Activated CD4-positive, alpha-beta T cell treated with anti-CD3 and anti-CD28 coated beads, Interleukin-2, amount 50 U/mL, for 24 hours (primary cell): ENCODE measurements around the gene DGKK.
"Not testable (repeated sequence)": the region's sequence is repeated elsewhere in the genome, so short reads cannot be mapped to it uniquely, and the experiment has no call there.

ENCODE experiments used
- DNase-seq, 2 donors: peaks; one replicate each; pipeline ENCODE4 v3.0.0-alpha.2; 2020; ENCODE audit warnings: low read depth in 1 of 2, low spot score in 1 of 2

The DGKK gene

DNA sequence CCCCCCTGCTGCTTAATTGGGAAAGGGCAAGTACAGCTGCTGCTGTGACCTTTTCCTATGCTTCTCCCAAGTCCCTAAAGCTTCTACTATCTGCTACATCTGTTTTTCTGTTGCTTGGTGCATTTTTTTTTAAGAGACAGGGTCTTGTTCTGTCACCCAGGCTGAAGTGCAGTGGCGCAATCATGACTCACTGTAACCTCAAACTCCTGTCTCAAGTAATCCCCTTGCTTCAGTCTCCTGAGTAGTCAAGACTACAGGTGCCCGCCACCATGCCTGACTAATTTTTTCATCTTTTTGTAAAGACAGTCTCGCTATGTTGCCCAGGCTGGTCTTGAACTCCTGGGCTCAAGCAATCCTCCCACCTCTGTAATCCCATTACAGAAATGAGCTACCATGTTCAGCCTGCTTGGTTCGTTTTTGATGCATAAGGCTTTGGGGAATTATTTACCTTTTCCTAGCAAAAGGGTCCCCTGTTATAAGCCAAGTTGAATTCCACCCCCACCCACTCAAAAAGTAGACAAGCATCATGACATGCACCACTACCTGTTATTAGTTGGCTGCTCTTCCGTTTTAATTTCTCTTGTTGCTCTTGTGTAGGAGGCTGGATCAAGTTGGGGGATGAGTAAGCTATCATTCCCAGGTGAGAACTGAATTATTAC lies 39.6 kb downstream of the DGKK start:
- no peak for DNase-seq

- DNase-seq, result no peak
Measured at GRCh38 chrX:50428174-50428573, 42.5 kb downstream of the DGKK start.

- DNase-seq, result no peak
Measured at GRCh38 chrX:50407976-50408375, 62.6 kb downstream of the DGKK start.

DNA sequence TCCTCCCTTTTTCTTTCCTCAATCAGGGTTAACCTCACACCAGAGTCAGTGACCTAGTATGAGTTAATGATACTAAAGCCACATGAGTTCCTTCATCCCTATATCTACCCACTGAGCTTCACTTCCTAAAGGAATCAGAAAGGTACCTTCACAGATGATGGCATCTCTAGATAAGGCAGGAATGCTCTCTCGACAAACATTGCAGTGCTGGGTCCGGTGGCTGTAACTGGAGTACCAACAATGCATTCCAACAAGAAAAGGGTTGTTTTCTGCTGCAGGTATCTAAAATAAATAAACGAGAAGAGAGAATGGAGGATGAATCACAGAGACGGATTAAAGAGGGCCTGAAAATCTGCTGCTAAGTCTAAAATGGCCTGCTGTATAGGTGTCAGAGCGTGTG lies 66.7 kb downstream of the DGKK start:
- no peak for DNase-seq

DNA sequence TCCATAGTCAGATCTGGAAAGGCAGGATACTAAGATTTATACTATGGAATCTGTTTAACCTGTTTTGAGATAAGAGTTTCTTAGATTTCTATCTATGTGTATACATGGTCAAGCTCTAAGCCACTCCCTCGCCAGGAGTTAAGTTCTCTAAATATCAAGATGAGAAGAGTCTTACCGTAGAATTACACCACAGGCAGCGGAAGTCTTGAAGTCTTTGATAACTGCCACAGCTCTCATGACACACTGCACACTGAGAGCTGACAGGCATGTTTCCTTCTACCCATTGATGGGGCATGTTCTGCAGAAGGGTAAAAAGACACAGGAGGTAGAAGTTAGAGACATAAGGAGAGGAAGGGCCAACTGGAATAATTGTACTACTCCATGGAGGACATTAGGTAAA lies 67.7 kb downstream of the DGKK start:
- DNase-seq, result no peak

DNA sequence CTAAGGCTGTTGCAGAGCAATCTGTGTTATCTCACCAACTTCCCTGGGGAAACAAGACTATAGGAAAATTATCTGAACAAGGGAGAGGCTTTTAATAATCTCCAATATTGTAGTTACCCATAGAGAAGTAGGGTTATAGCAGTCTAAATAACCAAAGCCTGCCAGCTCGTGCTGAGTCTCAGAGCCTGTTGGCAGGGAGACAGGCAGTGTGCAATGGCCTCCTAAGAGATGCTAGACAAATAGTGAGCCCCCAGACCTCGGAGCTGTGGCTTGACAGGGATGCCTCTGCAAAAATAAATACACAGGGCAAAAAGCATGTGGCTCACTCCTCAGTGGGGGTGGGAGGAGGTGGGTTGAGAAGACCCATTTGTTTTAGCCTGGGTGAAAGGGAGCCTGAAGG lies 76.7 kb downstream of the DGKK start:
- no peak for DNase-seq

GRCh38 chrX:50386520-50386919 lies 84.1 kb downstream of the DGKK start:
- DNase-seq, result no peak

DNA sequence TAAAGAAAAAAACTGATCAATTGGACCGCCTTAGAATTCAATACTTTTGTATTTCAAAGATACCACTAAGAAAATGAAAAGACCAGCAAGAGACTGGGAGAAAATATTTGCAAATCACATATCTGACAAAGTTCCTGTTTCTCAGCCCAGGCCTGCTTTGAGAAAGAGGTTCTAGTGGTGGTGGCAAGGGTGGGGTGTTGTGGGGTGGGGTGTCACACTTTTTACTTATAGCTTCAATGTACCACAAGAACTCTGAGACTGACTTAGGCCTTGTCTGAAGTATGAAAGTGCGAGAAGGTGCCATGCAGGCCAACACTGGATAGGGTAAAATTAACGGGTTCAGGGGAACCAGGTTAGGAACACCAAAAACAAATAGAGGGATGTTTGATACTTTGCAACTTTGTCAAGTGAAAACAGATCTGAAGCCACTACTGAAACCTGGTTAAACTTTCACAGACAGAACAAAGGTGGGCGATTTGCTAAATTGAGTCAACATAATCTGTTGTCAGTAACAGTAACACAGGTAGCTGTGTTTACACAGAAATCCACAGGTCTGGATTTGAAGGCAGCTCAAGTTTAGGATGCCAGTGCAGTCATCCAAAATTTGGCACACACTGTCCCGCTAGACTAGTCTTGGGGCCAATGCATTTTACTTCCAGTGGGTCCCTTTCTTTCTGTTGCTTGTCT lies 88.8 kb downstream of the DGKK start:
- no peak for DNase-seq

DNA sequence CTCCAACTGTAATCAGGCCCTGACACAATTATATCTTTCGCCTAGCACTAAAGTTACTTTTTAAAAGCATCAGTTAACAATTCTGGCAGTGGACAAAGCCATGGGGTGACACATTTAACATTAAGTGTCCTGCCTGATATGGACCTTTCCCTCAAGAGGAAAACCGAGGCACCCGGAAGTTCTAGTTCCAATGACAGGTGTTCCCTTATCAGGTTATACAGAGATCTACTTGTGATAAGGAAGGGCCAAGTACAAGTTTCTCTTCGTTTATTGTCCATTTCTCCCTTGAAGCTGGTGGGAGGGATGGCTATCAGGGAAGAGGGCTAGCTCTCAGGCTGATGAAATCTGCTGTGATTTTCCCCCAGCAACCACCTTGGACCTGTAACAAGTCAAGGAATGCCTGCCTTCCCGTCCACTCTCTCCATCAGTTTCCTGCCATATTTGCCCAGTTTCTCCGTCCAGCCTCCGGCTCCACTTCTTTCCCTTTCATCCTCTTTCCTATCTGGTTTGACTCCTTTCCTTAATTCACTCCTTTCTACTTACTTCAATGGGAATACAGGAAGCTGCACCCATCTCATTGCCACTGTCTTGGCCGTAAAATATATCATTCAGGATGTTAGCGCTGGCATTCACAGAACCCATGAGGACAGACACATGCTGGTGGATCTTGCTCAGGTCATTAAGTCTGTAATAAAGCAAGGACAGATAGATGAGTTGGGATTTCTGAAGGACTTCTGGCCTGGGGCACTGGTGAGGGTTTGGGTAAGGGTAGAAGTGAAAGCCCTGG lies 95.0 kb downstream of the DGKK start:
- no peak for DNase-seq

- DNase-seq, result no peak
Measured at GRCh38 chrX:50372966-50373365, 97.7 kb downstream of the DGKK start.

GRCh38 chrX:50343917-50344316 lies 126.7 kb downstream of the DGKK start:
- DNase-seq, result no peak

- DNase-seq, result no peak
Measured at GRCh38 chrX:50333308-50333707, 137.3 kb downstream of the DGKK start.

GRCh38 chrX:50332668-50333067 lies 138.0 kb downstream of the DGKK start:
- DNase-seq, result not testable (repeated sequence)

DNA sequence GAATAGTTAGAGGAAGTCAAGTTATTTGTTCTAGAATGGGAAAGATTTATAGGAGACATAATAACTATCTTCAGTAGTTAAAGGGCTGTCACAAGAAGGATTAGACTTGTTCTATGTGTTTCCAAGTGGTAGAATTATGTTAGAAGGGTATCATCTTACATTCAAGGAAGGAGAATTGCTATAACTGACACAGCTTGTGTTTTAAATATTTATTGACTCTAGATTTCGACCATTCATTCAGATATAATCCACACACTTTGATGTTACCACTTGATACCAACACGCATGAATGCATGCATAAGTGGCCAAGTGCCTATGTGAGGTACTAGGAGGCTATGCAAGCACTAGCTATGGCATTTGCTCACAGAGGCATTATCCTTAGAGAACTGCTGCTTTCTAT lies 143.4 kb downstream of the DGKK start:
- no peak for DNase-seq
